Mesodermal cell (in vitro differentiated cells): ENCODE measurements around the gene BUD23.
"Not testable (repeated sequence)": the region's sequence is repeated elsewhere in the genome, so short reads cannot be mapped to it uniquely, and the experiment has no call there.

ENCODE experiments used
- H3K27ac ChIP-seq: 2 replicates; pipeline ENCODE4 v1.7.0; 2013; ENCODE audit warnings: mild to moderate bottlenecking, low read depth, low read length, moderate library complexity; ENCODE audit not compliant: severe bottlenecking
- H3K36me3 ChIP-seq: 2 replicates; pipeline ENCODE4 v1.7.1; 2013; ENCODE audit warnings: mild to moderate bottlenecking, low read length, moderate library complexity; ENCODE audit not compliant: control insufficient read depth, insufficient read depth
- H3K4me1 ChIP-seq: one replicate; pipeline ENCODE4 v1.7.1; 2013; ENCODE audit warnings: mild to moderate bottlenecking, low read length; ENCODE audit not compliant: insufficient read depth, control insufficient read depth, poor library complexity, severe bottlenecking
- H3K4me3 ChIP-seq: 2 replicates; pipeline ENCODE4 v1.7.0; 2013; ENCODE audit warnings: low read length, control low read depth, mild to moderate bottlenecking; ENCODE audit not compliant: insufficient read depth, poor library complexity, severe bottlenecking; ENCODE audit errors: extremely low read depth
- H3K9me3 ChIP-seq: 2 replicates; pipeline ENCODE4 v1.7.1; 2013; ENCODE audit warnings: mild to moderate bottlenecking, low read length, moderate library complexity; ENCODE audit not compliant: control insufficient read depth
- WGBS, 2 experiments: methylation state at CpG; one replicate each; pipeline ENCODE4 v1.1.5; 2013; ENCODE audit warnings: missing lambda C conversion rate in 2 of 2; ENCODE audit not compliant: insufficient coverage in 2 of 2; 5-methylcytosine and 5-hydroxymethylcytosine counted together

Gene BUD23

DNA sequence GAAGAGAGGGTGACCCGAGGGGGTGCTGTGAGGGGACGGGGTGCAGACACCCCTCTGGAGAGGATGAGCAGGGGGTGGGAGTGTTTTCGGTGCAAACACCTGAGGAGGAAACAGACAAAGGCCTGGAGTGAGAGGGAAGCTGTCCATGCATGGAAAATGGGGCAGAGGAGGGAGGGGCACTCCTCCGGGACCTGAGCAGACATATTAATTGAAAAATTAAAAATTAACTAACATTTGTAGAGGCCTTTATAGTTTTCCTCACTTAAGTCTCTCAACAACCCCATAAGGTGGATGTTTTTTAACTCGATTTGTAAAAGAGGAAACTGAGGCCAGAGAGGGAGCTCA lies 14.5 kb upstream of the BUD23 start:
- no peak overlapping the region for H3K27ac ChIP-seq
- H3K4me1 ChIP-seq = no peaks in the 10 kb centered on the region
- peak overlapping the region; percentile 49 for H3K4me3 ChIP-seq
- WGBS, 2 experiments = 65 to 70% methylated on average over 2 to 3 of the region's 5 CpGs
- no peaks in the 10 kb centered on the region for H3K36me3 ChIP-seq
- H3K9me3 ChIP-seq = no peaks in the 10 kb centered on the region

DNA sequence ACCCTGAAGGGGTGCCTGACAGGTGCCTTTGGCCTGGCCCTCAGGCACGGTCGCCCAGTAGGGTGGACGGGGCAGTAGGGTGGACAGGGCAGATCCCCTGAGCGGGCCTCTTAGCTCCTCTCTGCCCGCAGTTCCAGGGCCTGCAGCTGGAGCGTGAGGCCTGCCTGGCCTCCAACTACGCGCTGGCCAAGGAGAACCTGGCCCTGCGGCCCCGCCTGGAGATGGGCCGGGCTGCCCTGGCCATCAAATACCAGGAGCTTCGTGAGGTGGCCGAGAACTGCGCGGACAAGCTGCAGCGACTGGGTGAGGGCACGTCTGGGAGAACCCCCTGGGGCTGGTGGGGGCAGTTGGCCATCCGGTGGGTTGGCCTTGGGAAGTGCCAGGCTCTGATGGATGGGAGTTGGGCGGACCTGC lies 14.1 kb upstream of the BUD23 start:
- 83% methylated on average over 16 to 19 of the region's 19 CpGs for WGBS, 2 experiments
- no peaks in the 10 kb centered on the region for H3K36me3 ChIP-seq
- no peaks in the 10 kb centered on the region for H3K9me3 ChIP-seq
- no peaks in the 10 kb centered on the region for H3K4me1 ChIP-seq
- no peak overlapping the region for H3K4me3 ChIP-seq
- no peak overlapping the region for H3K27ac ChIP-seq

DNA sequence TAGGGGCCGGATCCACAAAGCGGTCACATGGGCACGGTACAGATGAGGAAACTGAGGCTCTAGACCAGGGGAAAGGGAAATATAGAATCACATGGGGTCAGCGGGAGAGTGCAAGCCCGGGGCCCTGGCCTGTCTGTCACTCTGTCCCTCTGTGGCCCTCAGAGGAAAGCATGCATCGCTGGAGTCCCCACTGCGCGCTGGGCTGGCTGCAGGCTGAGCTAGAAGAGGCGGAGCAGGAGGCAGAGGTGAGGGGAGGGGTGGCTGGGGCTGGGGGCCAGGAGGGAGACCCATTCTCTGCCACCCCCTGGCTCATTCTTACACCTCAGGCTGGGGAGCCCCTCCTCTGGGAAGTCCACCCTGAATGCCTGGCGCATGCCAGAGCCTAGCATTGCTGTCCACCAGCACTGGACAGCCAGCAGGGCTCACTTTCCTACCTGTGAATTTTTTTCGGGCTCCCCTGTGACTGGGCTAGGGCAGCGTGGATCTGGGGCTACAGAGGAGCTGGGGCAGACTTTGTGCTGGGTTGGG lies 13.5 kb upstream of the BUD23 start:
- Histone ChIP-seq H3K4me1 (no peaks in the 10 kb centered on the region), H3K27ac (no peak overlapping the region), H3K4me3 (no peak overlapping the region), H3K36me3 (no peaks in the 10 kb centered on the region), H3K9me3 (no peaks in the 10 kb centered on the region)
- WGBS, 2 experiments = 71 to 85% methylated on average over 7 to 12 of the region's 12 CpGs

DNA sequence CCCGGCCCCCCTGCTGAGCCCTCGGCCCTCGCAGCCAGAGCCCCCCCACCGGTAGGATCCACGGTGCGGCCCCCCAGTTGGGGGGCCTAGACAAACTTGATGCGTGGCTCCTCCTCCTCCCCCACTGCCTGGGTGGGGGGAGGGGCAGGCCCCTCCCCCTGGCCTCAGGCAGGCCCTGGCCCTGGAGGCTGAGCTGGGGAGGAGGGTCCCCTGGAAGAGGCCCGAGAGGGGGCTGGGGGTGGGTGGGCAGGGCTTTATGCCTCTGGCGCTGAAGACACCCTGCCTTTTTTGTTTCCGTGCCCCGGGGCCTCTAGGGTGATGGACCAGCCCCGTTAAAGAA lies 12.1 kb upstream of the BUD23 start:
- whole genome bisulfite sequencing, 2 experiments = 63 to 64% methylated on average over 3 to 4 of the region's 12 CpGs
- Histone ChIP-seq H3K27ac (no peak overlapping the region), H3K9me3 (no peaks in the 10 kb centered on the region), H3K4me1 (no peaks in the 10 kb centered on the region), H3K4me3 (no peak overlapping the region), H3K36me3 (no peaks in the 10 kb centered on the region)

DNA sequence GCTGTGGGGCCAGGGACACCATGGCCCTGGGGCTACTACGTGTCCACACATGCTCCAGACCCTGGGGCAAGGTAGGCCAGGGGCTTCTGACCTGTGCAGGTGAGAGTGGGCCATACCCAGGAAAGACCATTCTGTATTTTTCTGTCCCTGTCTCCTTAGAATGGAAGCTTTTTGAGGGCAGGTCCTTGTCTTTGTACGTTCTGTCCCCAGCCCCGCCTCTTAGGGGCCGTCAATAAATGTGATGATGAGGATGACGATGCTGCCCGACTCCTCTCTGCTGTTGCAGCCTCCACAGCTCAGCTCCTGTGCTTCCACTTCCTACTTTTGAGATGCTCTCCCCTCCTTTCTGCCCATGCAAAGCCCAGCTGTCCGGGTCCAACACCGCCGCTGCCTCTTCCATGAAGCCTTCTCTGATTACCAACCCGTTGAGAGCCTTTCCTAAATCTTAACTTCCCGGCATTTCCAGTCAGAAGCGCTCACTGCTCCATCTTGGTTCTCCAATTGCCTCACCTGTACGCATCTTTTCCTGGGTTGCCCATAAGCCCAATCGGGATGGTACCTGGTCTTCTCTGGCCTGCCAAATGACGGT lies 11.4 kb upstream of the BUD23 start:
- Histone ChIP-seq H3K27ac (no peak overlapping the region), H3K4me3 (no peak overlapping the region), H3K4me1 (no peaks in the 10 kb centered on the region), H3K36me3 (no peaks in the 10 kb centered on the region), H3K9me3 (no peaks in the 10 kb centered on the region)
- 92 to 97% methylated on average over 9 to 13 of the region's 15 CpGs for WGBS, 2 experiments

DNA sequence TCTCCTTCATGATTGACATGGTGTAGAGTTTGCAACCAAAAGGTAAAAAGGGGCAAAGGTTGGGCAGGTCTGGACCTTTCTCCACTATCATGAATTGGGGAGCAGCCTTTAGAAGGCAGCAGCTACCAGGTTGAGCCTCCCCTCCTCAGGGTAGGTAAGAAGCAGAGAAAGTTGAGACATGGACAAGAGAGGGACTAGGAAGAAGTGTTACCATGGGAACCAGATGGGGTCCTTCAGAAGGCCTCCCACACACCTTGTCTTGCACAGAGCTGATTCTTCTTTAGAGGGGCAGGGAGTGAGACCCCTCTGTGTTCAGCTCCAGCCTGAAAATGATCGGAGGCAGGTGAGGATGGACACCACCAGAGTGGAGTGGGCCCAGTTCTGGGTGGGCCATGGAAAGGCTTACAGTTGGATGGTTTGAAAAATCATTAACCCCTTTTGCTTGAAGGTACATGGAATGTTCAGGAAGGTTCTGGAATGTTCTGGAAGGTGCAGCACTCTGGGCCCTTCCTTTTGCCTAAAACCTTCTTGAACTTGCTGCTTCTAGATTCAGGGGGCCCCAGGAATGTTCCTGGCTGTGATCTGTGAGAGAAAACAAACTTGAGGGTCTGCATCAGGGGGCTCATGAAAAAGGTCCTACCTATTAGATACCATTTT lies 8.8 kb upstream of the BUD23 start:
- Histone ChIP-seq H3K4me1 (no peaks in the 10 kb centered on the region), H3K9me3 (no peaks in the 10 kb centered on the region), H3K4me3 (no peak overlapping the region), H3K27ac (no peak overlapping the region), H3K36me3 (peaks cover 17% of the 10 kb centered on the region)
- WGBS, 2 experiments = 80 to 90% methylated on average over 1 of the region's 1 CpG

DNA sequence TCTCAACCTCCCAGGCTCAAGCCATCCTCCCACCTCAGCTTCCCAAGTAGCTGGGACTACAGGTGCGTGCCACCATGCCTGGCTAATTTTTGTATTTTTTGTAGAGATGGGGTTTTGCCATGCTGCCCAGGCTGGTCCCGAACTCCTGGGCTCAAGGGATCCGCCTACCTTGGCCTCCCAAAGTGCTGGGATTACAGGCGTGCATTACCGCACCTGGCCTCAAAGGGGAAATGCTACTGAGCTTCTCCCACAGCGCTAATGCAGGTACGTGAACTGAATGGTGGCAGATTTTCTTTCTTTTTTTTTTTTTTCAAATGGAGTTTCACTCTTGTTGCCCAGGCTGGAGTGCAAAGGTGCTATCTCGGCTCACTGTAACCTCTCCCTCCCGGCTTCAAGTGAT lies 7.3 kb upstream of the BUD23 start:
- H3K4me3 ChIP-seq, H3K4me1 ChIP-seq, H3K27ac ChIP-seq, H3K9me3 ChIP-seq: not testable (repeated sequence)
- WGBS, 2 experiments = 90 to 95% methylated on average over 7 to 8 of the region's 9 CpGs
- H3K36me3 ChIP-seq = peaks cover 17% of the 10 kb centered on the region

DNA sequence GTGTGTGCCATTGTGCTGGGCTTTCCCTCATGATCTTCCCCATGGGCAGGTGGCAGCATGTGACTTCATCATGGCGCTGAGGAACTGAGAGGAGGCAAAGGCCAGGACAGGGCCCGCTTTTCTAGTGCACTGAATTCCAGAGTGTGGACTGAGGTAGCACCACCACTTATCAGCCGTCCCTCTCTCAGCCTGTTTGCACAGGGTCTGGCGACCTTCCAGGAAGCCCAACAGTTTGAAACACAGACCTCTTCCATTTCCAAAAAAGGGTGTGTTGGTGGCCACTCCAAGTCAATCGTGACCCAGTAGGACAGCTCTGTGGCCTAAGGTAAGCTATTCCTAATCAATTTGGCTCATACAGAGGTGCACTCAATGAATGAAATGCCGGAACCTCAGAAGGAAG lies 4.5 kb upstream of the BUD23 start:
- no peak overlapping the region for H3K27ac ChIP-seq
- WGBS, 2 experiments = 91 to 92% methylated on average over 4 to 5 of the region's 6 CpGs

DNA sequence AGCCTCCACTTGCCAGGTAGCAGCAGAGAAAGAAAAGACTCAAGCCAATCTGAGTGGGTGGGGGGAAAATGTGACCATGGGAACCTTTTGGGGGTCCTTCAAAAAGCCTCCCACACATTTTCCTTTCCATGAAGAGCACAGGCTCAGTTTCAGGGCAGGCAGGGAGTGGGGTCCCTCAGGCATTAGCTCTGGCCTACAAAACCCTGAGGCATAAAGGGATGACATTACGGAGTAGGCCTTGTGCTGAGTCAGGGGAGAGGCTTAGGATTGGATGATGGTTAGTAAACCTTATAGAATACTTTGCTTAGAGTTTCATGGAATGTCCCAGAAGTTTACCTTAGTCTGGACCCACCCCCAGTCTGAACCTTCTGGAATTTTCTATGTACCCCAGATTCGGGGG lies 3.7 kb upstream of the BUD23 start:
- 100% methylated on average over 1 to 2 of the region's 2 CpGs for WGBS, 2 experiments
- Histone ChIP-seq H3K27ac (no peak overlapping the region), H3K4me1 (peaks cover 16% of the 10 kb centered on the region), H3K9me3 (no peaks in the 10 kb centered on the region), H3K36me3 (peaks cover 17% of the 10 kb centered on the region), H3K4me3 (no peak overlapping the region)

More for the DNA sequence above, 4.5 kb upstream of the BUD23 start:
- no peaks in the 10 kb centered on the region for H3K9me3 ChIP-seq
- no peak overlapping the region for H3K4me3 ChIP-seq
- peaks cover 17% of the 10 kb centered on the region for H3K36me3 ChIP-seq
- peaks cover 13% of the 10 kb centered on the region for H3K4me1 ChIP-seq

DNA sequence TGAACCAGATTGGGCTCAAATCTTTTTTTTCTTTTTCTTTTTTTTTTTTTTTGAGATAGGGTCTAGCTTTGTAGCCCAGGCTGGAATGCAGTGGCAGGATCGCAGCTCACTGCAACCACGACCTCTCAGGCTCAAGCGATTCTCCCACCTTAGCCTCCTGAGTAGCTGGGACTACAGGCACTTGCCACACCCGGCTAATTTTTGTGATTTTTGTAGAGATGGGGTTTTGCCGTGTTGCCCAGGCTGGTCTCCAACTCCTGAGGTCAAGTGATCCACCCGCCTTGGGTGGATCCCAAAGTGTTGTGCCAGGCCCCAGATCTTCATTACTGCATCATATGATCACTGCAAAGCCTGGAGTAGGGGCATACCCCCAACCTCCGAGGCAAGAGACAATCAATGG lies 2.9 kb upstream of the BUD23 start:
- H3K4me3 ChIP-seq = no peak overlapping the region
- H3K4me1 ChIP-seq = peaks cover 17% of the 10 kb centered on the region
- H3K27ac ChIP-seq = no peak overlapping the region
- H3K36me3 ChIP-seq = peaks cover 17% of the 10 kb centered on the region
- H3K9me3 ChIP-seq = no peaks in the 10 kb centered on the region
- 96 to 100% methylated on average over 2 to 4 of the region's 7 CpGs for WGBS, 2 experiments

DNA sequence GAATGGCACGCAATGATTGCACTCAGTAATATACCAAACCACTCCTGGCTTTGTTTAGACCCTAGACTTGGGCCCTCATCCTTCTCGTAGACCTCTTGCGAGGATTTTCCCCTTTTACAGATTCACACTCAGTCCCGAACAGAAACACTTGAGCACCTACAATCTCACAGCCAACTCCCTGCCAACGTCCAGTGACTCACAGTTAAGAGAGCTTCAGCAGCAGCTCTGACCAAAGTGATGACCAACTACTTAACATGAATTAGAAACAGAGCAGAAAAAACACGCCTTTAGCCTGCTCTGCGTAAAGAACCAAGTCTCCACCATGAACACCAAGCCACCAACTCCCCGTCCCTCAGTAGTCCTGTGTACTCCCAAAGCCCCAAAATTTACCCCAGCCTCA lies 2.4 kb upstream of the BUD23 start:
- WGBS, 2 experiments = 77 to 81% methylated on average over 7 of the region's 8 CpGs
- Histone ChIP-seq H3K4me1 (peaks cover 17% of the 10 kb centered on the region), H3K9me3 (no peaks in the 10 kb centered on the region), H3K36me3 (peaks cover 21% of the 10 kb centered on the region), H3K27ac (no peak overlapping the region), H3K4me3 (no peak overlapping the region)
